HG03460 (cell line): ENCODE measurements around the gene TRAPPC2.
"Not testable (repeated sequence)": the region's sequence is repeated elsewhere in the genome, so short reads cannot be mapped to it uniquely, and the experiment has no call there.

ENCODE experiments used
- ATAC-seq: cut with Tn5 transposase; IDR thresholded peaks from one replicate; pipeline ENCODE4 v1.9.1; 2021; ENCODE audit not compliant: unreplicated experiment

Gene TRAPPC2

GRCh38 chrX:13699183-13699826 lies 35.1 kb downstream of the TRAPPC2 start:
- no peak for ATAC-seq

GRCh38 chrX:13698432-13698831 lies 36.0 kb downstream of the TRAPPC2 start:
- ATAC-seq: no peak

GRCh38 chrX:13697976-13698375 lies 36.4 kb downstream of the TRAPPC2 start:
- ATAC-seq: no peak

- ATAC-seq: peak; percentile 59
These were observed 37.0 kb downstream of the TRAPPC2 start for GRCh38 chrX:13697455-13697854.

- ATAC-seq: no peak
These were observed 38.8 kb downstream of the TRAPPC2 start for GRCh38 chrX:13695601-13696115.

- ATAC-seq: no peak
These were observed 39.4 kb downstream of the TRAPPC2 start for GRCh38 chrX:13694983-13695382.

GRCh38 chrX:13694359-13694758 lies 40.1 kb downstream of the TRAPPC2 start:
- ATAC-seq: no peak

- no peak for ATAC-seq
These were observed 41.0 kb downstream of the TRAPPC2 start for GRCh38 chrX:13693341-13693961.

GRCh38 chrX:13692771-13693231 lies 41.6 kb downstream of the TRAPPC2 start:
- no peak for ATAC-seq

- no peak for ATAC-seq
These were observed 42.5 kb downstream of the TRAPPC2 start for GRCh38 chrX:13691841-13692371.

GRCh38 chrX:13690836-13691235 lies 43.6 kb downstream of the TRAPPC2 start:
- ATAC-seq: no peak

GRCh38 chrX:13689741-13690211 lies 44.6 kb downstream of the TRAPPC2 start:
- no peak for ATAC-seq

- ATAC-seq: peak; percentile 58
These were observed 45.3 kb downstream of the TRAPPC2 start, which contains the start of gene RAB9A for GRCh38 chrX:13688958-13689740. RAB9A (plus strand) TSS chrX:13689128; CDS start chrX:13708747, 19,619 bp downstream.

- ATAC-seq: no peak
These were observed 45.9 kb downstream of the TRAPPC2 start for GRCh38 chrX:13688384-13688957.

GRCh38 chrX:13687203-13687602 lies 47.2 kb downstream of the TRAPPC2 start:
- ATAC-seq: no peak

GRCh38 chrX:13685126-13685763 lies 49.2 kb downstream of the TRAPPC2 start:
- no peak for ATAC-seq

- no peak for ATAC-seq
These were observed 50.1 kb downstream of the TRAPPC2 start for GRCh38 chrX:13684361-13684760.

- no peak for ATAC-seq
These were observed 52.8 kb downstream of the TRAPPC2 start for GRCh38 chrX:13681595-13681994.

GRCh38 chrX:13679700-13680099 lies 54.7 kb downstream of the TRAPPC2 start:
- ATAC-seq: not testable (repeated sequence)

GRCh38 chrX:13676885-13677284 lies 57.5 kb downstream of the TRAPPC2 start:
- no peak for ATAC-seq
